Measurements from ENCODE around the gene COPS6.

COPS6 gene

GRCh38 chr7:100087055-100087750, 1.6 kb upstream of the COPS6 start:
- H3K4me3 ChIP-seq (ENCODE audit: low read depth, low read length) = no peak overlapping the region
- TF ChIP-seq CTCF (IDR thresholded peaks at IDR 0.05; ENCODE audit: borderline replicate concordance, insufficient read depth, low read depth, low read length) = no peak

- H3K4me3 ChIP-seq (ENCODE audit: low read depth, low read length) = peak overlapping the region; percentile 97
- no peak for TF ChIP-seq CTCF (IDR thresholded peaks at IDR 0.05; ENCODE audit: borderline replicate concordance, insufficient read depth, low read depth, low read length)
Observed at GRCh38 chr7:100088095-100088620, 611 bp upstream of the COPS6 start.

- TF ChIP-seq CTCF (IDR thresholded peaks at IDR 0.05; ENCODE audit: borderline replicate concordance, insufficient read depth, low read depth, low read length) = no peak
- H3K4me3 ChIP-seq (ENCODE audit: low read depth, low read length) = peak overlapping the region; percentile 97
Observed at GRCh38 chr7:100089458-100090196, 858 bp downstream of the COPS6 start.

- no peak for TF ChIP-seq CTCF (IDR thresholded peaks at IDR 0.05; ENCODE audit: borderline replicate concordance, insufficient read depth, low read depth, low read length)
- H3K4me3 ChIP-seq (ENCODE audit: low read depth, low read length) = no peak overlapping the region
Observed at GRCh38 chr7:100090527-100091410, 2.0 kb downstream of the COPS6 start.

- TF ChIP-seq CTCF (IDR thresholded peaks at IDR 0.05; ENCODE audit: borderline replicate concordance, insufficient read depth, low read depth, low read length) = no peak
- H3K4me3 ChIP-seq (ENCODE audit: low read depth, low read length) = no peak overlapping the region
Observed at GRCh38 chr7:100091411-100092181, 2.8 kb downstream of the COPS6 start.

GRCh38 chr7:100093054-100093453, 4.3 kb downstream of the COPS6 start:
- no peak overlapping the region for H3K4me3 ChIP-seq (ENCODE audit: low read depth, low read length)
- no peak for TF ChIP-seq CTCF (IDR thresholded peaks at IDR 0.05; ENCODE audit: borderline replicate concordance, insufficient read depth, low read depth, low read length)

Measured in GM12875 (cell line).